IMR-90 (cell line): Measurements from ENCODE around the gene ZDHHC17. TPM values are rescaled to one million over a fixed set of nuclear protein-coding genes. Genes with fewer than 3 reads are reported as not detected.

Experiments used
- ATAC-seq: fragments of 200-7000 bp; cut with Tn5 transposase; 2 replicates; pipeline ENCODE4 v1.9.1; 2020; ENCODE audit warnings: low read depth, mild to moderate bottlenecking, moderate library complexity
- BruUV-seq: library from RNA; stranded (reverse); fragments of 400-500 nt; replicated peaks from 2 replicates; lab custom pipeline; 2021; lab: Mats Ljungman, UMichigan
- CTCF ChIA-PET: fragments of 300-600 bp; formaldehyde crosslinking; extraction: SDS; loops from one replicate; lab custom pipeline; 2021; ENCODE audit warnings: antibody characterized with exemption; lab: Yijun Ruan, JAX
- POLR2A ChIA-PET: fragments of 300-600 bp; sonication (Branson Sonifier 250); formaldehyde crosslinking; loops from one replicate; lab custom pipeline; 2022; ENCODE audit warnings: antibody characterized with exemption; ENCODE audit not compliant: unreplicated experiment; lab: Charles Lee
- DNase-seq: peaks from one replicate; pipeline ENCODE4 v3.0.0; 2013
- H2AFZ ChIP-seq: replicated peaks from 2 replicates; pipeline ENCODE3; 2013; ENCODE audit warnings: low read length, mild to moderate bottlenecking; ENCODE audit not compliant: poor library complexity
- H2AK5ac ChIP-seq: 2 replicates; pipeline ENCODE4 v1.6.1; 2013; ENCODE audit warnings: low read depth, low read length, inconsistent platforms
- H2AK9ac ChIP-seq: replicated peaks from 2 replicates; pipeline ENCODE3; 2013; ENCODE audit warnings: mild to moderate bottlenecking, low read depth, low read length, moderate library complexity; ENCODE audit not compliant: poor library complexity
- H2BK120ac ChIP-seq: 2 replicates; pipeline ENCODE4 v1.6.1; 2013; ENCODE audit warnings: low read depth, low read length, inconsistent platforms
- H2BK15ac ChIP-seq: 3 replicates; pipeline ENCODE4 v1.6.1; 2013; ENCODE audit warnings: low read depth, low read length, inconsistent platforms
- H2BK20ac ChIP-seq: 2 replicates; pipeline ENCODE4 v1.6.1; 2013; ENCODE audit warnings: low read depth, mild to moderate bottlenecking, inconsistent platforms, low read length, moderate library complexity
- H2BK5ac ChIP-seq: 2 replicates; pipeline ENCODE4 v1.6.1; 2013; ENCODE audit warnings: mild to moderate bottlenecking, low read depth, low read length, inconsistent platforms; ENCODE audit not compliant: poor library complexity, severe bottlenecking
- H3K14ac ChIP-seq: replicated peaks from 2 replicates; pipeline ENCODE4 v1.6.1; 2013; ENCODE audit warnings: low read depth, low read length, inconsistent platforms
- H3K18ac ChIP-seq: 2 replicates; pipeline ENCODE4 v1.6.1; 2013; ENCODE audit warnings: low read depth, low read length, control low read depth
- H3K23ac ChIP-seq: 2 replicates; pipeline ENCODE4 v1.6.1; 2013; ENCODE audit warnings: low read depth, low read length, inconsistent platforms
- H3K27ac ChIP-seq: 2 replicates; pipeline ENCODE4 v1.5.1; 2013; ENCODE audit warnings: mild to moderate bottlenecking, control low read depth, low read length; ENCODE audit not compliant: insufficient read depth
- H3K27me3 ChIP-seq: 2 replicates; pipeline ENCODE4 v1.6.1; 2013; ENCODE audit warnings: low read length; ENCODE audit not compliant: control insufficient read depth, insufficient read depth
- H3K36me3 ChIP-seq: 2 replicates; pipeline ENCODE4 v1.6.1; 2013; ENCODE audit warnings: low read length, mixed read lengths; ENCODE audit not compliant: control insufficient read depth, insufficient read depth
- H3K4ac ChIP-seq: 2 replicates; pipeline ENCODE4 v1.6.1; 2013; ENCODE audit warnings: low read depth, low read length, inconsistent platforms
- H3K4me1 ChIP-seq: 2 replicates; pipeline ENCODE4 v1.6.1; 2013; ENCODE audit warnings: low read length, mixed read lengths; ENCODE audit not compliant: control insufficient read depth, insufficient read depth
- H3K4me2 ChIP-seq: 2 replicates; pipeline ENCODE4 v1.6.1; 2013; ENCODE audit warnings: low read depth, mild to moderate bottlenecking, control low read depth, low read length, moderate library complexity
- H3K4me3 ChIP-seq: 2 replicates; pipeline ENCODE4 v1.5.1; 2013; ENCODE audit warnings: low read depth, mild to moderate bottlenecking, control low read depth, low read length, moderate library complexity; ENCODE audit not compliant: insufficient read depth
- H3K56ac ChIP-seq: 2 replicates; pipeline ENCODE4 v1.6.1; 2013; ENCODE audit warnings: low read length, inconsistent platforms; ENCODE audit not compliant: insufficient read depth; ENCODE audit errors: extremely low read depth
- H3K79me1 ChIP-seq, 2 experiments: 2 replicates each; pipeline ENCODE4 v1.6.1; 2013; ENCODE audit warnings: low read length in 2 of 2, inconsistent platforms in 1 of 2, low read depth in 1 of 2
- H3K9ac ChIP-seq: 2 replicates; pipeline ENCODE4 v1.6.1; 2013; ENCODE audit warnings: low read depth, low read length, control low read depth
- H3K9me1 ChIP-seq: 2 replicates; pipeline ENCODE4 v1.6.1; 2013; ENCODE audit warnings: low read length, inconsistent platforms; ENCODE audit not compliant: insufficient read depth
- H3K9me3 ChIP-seq: 2 replicates; pipeline ENCODE4 v1.6.1; 2013; ENCODE audit warnings: low read length; ENCODE audit not compliant: control insufficient read depth, insufficient read depth
- H4K20me1 ChIP-seq: 2 replicates; pipeline ENCODE4 v1.6.1; 2013; ENCODE audit warnings: low read length, inconsistent platforms; ENCODE audit not compliant: insufficient read depth
- H4K5ac ChIP-seq: 2 replicates; pipeline ENCODE4 v1.6.1; 2013; ENCODE audit warnings: mild to moderate bottlenecking, low read depth, low read length, control low read depth
- H4K8ac ChIP-seq, 2 experiments: 2 replicates each; pipeline ENCODE4 v1.6.1; 2013; ENCODE audit warnings: low read depth in 2 of 2, low read length in 2 of 2, control low read depth in 1 of 2, inconsistent platforms in 1 of 2
- H4K91ac ChIP-seq: 2 replicates; pipeline ENCODE4 v1.6.1; 2013; ENCODE audit warnings: low read depth, low read length, inconsistent platforms; ENCODE audit not compliant: insufficient read depth
- CEBPB ChIP-seq: IDR thresholded peaks from 2 replicates; pipeline ENCODE4 v1.6.1; 2012; ENCODE audit warnings: low read depth, low read length, improper control_type of control experiment
- CHD1 ChIP-seq: IDR thresholded peaks from 2 replicates; pipeline ENCODE4 v1.6.1; 2012; ENCODE audit warnings: low read depth, low read length, improper control_type of control experiment
- MAFK ChIP-seq: IDR thresholded peaks from 2 replicates; pipeline ENCODE4 v1.6.1; 2012; ENCODE audit warnings: low read depth, low read length, improper control_type of control experiment
- SMC3 ChIP-seq: fragments of 150-350 bp; IDR thresholded peaks from 2 replicates; pipeline ENCODE4 v1.6.1; 2016; ENCODE audit warnings: low read depth, mild to moderate bottlenecking, antibody characterized with exemption, low read length, moderate library complexity
- WGBS, 2 experiments: methylation state at CpG; one replicate each; pipeline versions ENCODE4 v1.1.5 to v1.1.7; 2013; ENCODE audit warnings: missing lambda C conversion rate in 2 of 2; ENCODE audit not compliant: insufficient read length in 1 of 2; ENCODE audit errors: extremely low coverage in 2 of 2; 5-methylcytosine and 5-hydroxymethylcytosine counted together
- dilution Hi-C: fragments of 300-500 bp; cut with HindIII; formaldehyde crosslinking; loops from one replicate; pipeline ENCODE4 v1.14.3; 2018; ENCODE audit warnings: low sequenced_read_pairs; ENCODE audit not compliant: unreplicated experiment
- in situ Hi-C: fragments of 300-500 bp; cut with MboI; formaldehyde crosslinking; loops from 3 replicates; pipeline ENCODE4 v1.14.3; 2019; ENCODE audit warnings: low sequenced_read_pairs, inconsistent platforms, mixed read lengths
- intact Hi-C: fragments of 100-400 bp; cut with micrococcal nuclease; formaldehyde crosslinking; loops from 2 replicates; pipeline ENCODE4 v1.10.0; 2022
- polyA plus RNA-seq, 3 experiments: library from polyadenylated mRNA; depleted of rRNA; stranded (reverse); fragments of >200 nt; gene quantifications; 2 replicates each; pipeline ENCODE4 v1.2.3, GENCODE V29; 2012; ENCODE audit warnings: low replicate concordance in 1 of 3
- total RNA-seq: library from RNA; depleted of rRNA; stranded (reverse); fragments of >200 nt; gene quantifications from 2 replicates; pipeline ENCODE4 v1.2.3, GENCODE V29; 2012
- TF ChIP-seq, protein P1 (sequence below): fragments of 150-350 bp; IDR thresholded peaks from 2 replicates; pipeline ENCODE4 v1.6.1; 2017; ENCODE audit warnings: mild to moderate bottlenecking, antibody characterized with exemption, low read length, low read depth

ZDHHC17 gene
- total and polyA plus RNA-seq, 2 of the 4 experiments (the other 2 are of a cell fraction): 23.3 to 125 TPM

DNA sequence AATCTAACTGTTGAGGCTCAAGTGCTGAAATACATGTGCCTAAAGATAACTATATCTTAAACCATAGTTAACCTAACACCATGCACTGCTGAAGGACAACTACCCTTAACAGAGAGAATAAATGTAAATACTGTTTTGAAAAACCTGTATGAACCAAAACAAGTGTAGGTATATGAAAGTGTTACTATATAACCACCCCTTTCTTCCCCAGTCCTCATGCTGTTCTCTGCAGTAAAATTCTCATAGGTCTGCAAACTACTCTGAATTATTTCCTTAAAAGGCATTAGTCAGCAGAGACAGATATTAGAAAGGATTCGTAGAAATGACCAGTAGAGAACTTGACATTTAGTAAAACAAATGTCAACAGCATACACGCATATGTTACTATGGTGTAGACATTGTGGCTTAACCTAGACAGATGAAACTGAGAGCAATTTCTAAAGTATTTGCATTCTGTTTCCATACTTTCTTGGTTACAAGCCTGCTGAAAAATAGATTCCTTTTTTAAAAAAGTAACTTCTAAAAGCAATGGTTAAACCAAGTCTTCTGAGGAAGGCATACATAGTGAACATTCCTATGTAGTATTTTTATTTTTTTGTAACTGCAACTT, 101.0 kb downstream of the ZDHHC17 start:
- Histone ChIP-seq H4K20me1 (peaks cover 15% of the 10 kb centered on the region), H2BK20ac (no peak overlapping the region), H3K9ac (no peak overlapping the region; the same call in 1 of the 2 replicates), H3K36me3 (peaks cover 6% of the 10 kb centered on the region; the same call in 1 of the 2 replicates), H3K9me1 (peaks cover 15% of the 10 kb centered on the region; the same call in 1 of the 2 replicates), H3K79me1 (peaks cover 27 to 60% of the 10 kb centered on the region in 2 experiments), H3K4me1 (peaks cover 17% of the 10 kb centered on the region), H4K5ac (no peak overlapping the region), H4K91ac (no peak overlapping the region), H3K4me3 (no peak overlapping the region), H3K27me3 (no peaks in the 10 kb centered on the region), H2BK5ac (peak overlapping the region; percentile 82), H3K27ac (no peak overlapping the region), H3K56ac (peak overlapping the region; percentile 19), H3K4ac (no peak overlapping the region), H2AK9ac (no peak overlapping the region), H3K4me2 (peak overlapping the region; percentile 31; the same call in 1 of the 2 replicates), H2BK120ac (no peak overlapping the region), H2AK5ac (no peak overlapping the region), H2AFZ (no peak overlapping the region), H4K8ac (no peak overlapping the region), H3K9me3 (no peaks in the 10 kb centered on the region), H3K23ac (no peak overlapping the region; the same call in 1 of the 2 replicates), H3K18ac (peak overlapping the region; percentile 25; the same call in 1 of the 2 replicates), H3K14ac (no peak overlapping the region; the same call in 1 of the 2 replicates), H2BK15ac (no peak overlapping the region; the same call in 2 of the 3 replicates)
- CTCF ChIA-PET: no interaction called here
- POLR2A ChIA-PET: no interaction called here
- no TSS peak for BruUV-seq
- dilution Hi-C loops: no loop called here
- DNase-seq (peak; percentile 65), ATAC-seq (peak; percentile 30)
- WGBS, 2 experiments: 60% methylated on average over 1 of the region's 2 CpGs; no CpG with 5 or more reads in 1 of the 2 experiments
- in situ Hi-C loops: no loop called here
- TF ChIP-seq, protein P1, sequence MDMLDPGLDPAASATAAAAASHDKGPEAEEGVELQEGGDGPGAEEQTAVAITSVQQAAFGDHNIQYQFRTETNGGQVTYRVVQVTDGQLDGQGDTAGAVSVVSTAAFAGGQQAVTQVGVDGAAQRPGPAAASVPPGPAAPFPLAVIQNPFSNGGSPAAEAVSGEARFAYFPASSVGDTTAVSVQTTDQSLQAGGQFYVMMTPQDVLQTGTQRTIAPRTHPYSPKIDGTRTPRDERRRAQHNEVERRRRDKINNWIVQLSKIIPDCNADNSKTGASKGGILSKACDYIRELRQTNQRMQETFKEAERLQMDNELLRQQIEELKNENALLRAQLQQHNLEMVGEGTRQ: no peak
- TF ChIP-seq SMC3: no peak
- no peak for TF ChIP-seq CEBPB
- 0 out of 2 replicates have a peak, but pooled peaks have one; percentile 6 for TF ChIP-seq MAFK
- TF ChIP-seq CHD1: no peak
- intact Hi-C loops: loop anchor here (5.0 kb wide), 1 partner anchor 147 kb away; no protein-coding TSS in a partner anchor
